Mucosa of gallbladder (tissue), 1 donor: Measurements from ENCODE around the gene REXO1. TPM values are rescaled to one million over a fixed set of nuclear protein-coding genes. Genes with fewer than 3 reads are reported as not detected.
"Not testable (repeated sequence)": the region's sequence is repeated elsewhere in the genome, so short reads cannot be mapped to it uniquely, and the experiment has no call there.

Experiments used
- DNase-seq: peaks from one replicate; pipeline ENCODE4 v3.0.0-alpha.2; 2020; ENCODE audit warnings: low spot score
- total RNA-seq: library from RNA; stranded (reverse); gene quantifications from one replicate; pipeline ENCODE4 v1.2.1, GENCODE V29; 2021
- donor health status: DM: no; HTN: no; CAD: no.

The REXO1 gene
- total RNA-seq, 1 donor from 2014 or later, result 39.2 TPM

- no peak for DNase-seq
Measured at GRCh38 chr19:1814391-1814790, 33.9 kb downstream of the REXO1 start.

GRCh38 chr19:1813192-1814182, 34.8 kb downstream of the REXO1 start:
- no peak for DNase-seq

GRCh38 chr19:1812426-1813191, 35.7 kb downstream of the REXO1 start:
- peak; percentile 93 for DNase-seq

GRCh38 chr19:1811942-1812425, 36.3 kb downstream of the REXO1 start, which contains the start of gene ATP8B3:
Gene ATP8B3, minus strand, starts transcription at chr19:1812276. Its CDS starts 540 bp downstream, at chr19:1811736.
- DNase-seq, result no peak

- peak; percentile 71 for DNase-seq
Measured at GRCh38 chr19:1811472-1811894, 36.8 kb downstream of the REXO1 start.

- DNase-seq, result no peak
Measured at GRCh38 chr19:1810439-1811160, 37.7 kb downstream of the REXO1 start.

- DNase-seq, result no peak
Measured at GRCh38 chr19:1809678-1810077, 38.6 kb downstream of the REXO1 start.

- no peak for DNase-seq
Measured at GRCh38 chr19:1808395-1808731, 39.9 kb downstream of the REXO1 start.

GRCh38 chr19:1807695-1808394, 40.4 kb downstream of the REXO1 start:
- DNase-seq, result no peak

GRCh38 chr19:1807030-1807694, 41.1 kb downstream of the REXO1 start:
- no peak for DNase-seq

- DNase-seq, result no peak
Measured at GRCh38 chr19:1806184-1807029, 41.9 kb downstream of the REXO1 start.

- DNase-seq, result no peak
Measured at GRCh38 chr19:1805401-1806183, 42.7 kb downstream of the REXO1 start.

- no peak for DNase-seq
Measured at GRCh38 chr19:1804858-1805257, 43.4 kb downstream of the REXO1 start.

GRCh38 chr19:1799695-1800342, 48.5 kb downstream of the REXO1 start:
- DNase-seq, result no peak

- not testable (repeated sequence) for DNase-seq
Measured at GRCh38 chr19:1797313-1797712, 51.0 kb downstream of the REXO1 start.

- no peak for DNase-seq
Measured at GRCh38 chr19:1796395-1797142, 51.7 kb downstream of the REXO1 start.

- no peak for DNase-seq
Measured at GRCh38 chr19:1794424-1795172, 53.7 kb downstream of the REXO1 start.
